HG03060 (cell line): ENCODE results near the gene PIP5K1C.

Experiments used
- ATAC-seq: cut with Tn5 transposase; IDR thresholded peaks from one replicate; pipeline ENCODE4 v1.9.1; 2021; ENCODE audit warnings: low read depth, moderate number of reproducible peaks; ENCODE audit not compliant: unreplicated experiment

PIP5K1C gene

DNA sequence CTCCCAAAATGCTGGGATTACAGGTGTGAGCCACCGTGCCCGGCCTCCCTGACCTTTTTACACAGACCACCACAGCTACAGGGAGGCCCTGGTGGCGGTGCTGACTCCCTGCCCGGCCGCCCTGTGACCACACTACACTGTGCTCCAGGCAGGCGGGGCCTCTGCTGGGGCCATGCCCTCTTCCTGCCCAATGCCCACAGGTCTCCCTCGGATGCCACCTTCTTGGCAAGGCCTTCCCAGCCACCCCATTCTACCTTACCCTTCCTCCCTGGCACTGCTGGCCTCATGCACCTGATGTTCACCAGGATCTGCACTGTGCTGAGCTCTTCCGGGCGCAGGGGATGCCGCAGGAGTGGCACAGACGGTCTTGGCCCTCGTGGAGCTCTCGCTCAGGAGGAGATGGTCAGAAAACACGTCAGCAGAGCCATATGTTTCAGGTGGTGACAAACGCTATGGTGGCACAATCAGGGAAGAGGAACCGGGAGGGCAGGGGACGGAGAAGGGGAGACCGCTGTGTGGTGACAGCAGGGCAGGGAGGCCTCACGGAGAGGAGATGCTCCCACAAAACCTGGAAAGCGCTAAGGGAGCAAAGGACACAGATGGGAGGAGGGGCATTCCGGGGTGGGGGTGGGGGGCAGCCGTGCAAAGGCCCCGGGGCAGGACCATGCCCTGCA is 4.1 kb downstream of the PIP5K1C start:
- ATAC-seq: no peak

DNA sequence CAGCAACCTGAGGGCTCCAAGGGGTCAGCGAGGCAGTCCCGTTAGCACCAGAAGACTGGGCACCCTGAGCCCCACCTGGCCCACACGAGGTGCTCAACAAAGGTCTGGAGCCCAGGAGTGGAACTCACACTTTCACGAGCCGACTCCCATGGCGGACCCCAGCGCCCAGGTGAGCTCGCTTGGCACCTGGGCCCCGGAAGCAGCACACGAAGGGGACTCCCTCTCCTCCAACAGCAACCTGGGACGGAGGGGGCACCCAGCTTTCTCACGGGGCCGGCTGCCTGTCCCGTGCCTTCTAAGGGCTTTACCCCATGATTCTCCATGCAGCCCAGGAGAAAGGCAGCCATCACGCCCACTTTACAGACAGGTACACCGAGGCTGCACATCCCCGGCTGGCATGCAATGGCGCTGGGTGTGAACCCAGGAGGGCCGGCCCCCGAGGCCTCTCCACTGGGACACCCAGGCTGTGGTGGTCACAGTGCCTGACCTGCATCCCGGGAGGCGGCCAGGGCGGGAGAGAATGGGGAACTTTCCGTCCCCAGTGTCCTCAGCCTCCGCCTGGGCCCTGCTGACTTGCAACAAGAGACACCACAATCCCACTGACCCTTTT is 5.0 kb downstream of the PIP5K1C start:
- ATAC-seq: no peak

DNA sequence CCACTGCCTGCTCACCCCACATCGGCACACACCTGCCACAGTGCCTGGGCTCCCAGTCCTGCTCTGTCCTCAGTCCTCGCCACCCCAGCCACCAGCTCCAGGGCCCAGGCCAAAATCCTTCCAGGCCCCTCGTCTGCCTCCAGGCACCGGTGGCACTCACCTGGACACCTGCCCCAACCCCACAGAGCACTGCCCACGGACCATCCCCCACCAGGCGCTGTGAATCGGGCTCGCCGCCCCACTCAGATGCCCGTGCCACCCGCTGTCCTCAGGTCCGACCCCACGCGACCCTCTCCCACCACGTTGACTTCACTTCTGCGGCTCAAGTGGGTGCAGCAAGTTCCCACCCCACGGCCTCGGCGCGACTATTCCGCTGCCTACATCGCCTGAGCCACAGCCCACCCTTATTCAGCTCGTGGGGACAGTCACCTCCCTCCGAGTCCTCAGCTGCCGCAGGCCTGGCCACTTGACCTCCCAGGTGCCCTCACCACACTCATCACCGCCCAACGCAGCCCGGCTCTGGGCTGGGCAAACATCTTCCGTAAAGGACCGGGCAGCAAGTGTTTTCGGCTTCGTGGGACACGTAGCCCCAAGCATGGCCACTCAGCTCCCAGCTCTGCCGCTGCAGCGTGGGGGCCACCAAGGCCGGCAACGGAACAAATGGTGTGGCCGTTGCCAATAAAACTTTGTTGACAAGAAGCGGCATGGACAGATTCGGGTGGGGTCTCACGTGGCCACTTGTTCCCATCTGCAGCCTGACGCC is 5.7 kb downstream of the PIP5K1C start:
- ATAC-seq: no peak

DNA sequence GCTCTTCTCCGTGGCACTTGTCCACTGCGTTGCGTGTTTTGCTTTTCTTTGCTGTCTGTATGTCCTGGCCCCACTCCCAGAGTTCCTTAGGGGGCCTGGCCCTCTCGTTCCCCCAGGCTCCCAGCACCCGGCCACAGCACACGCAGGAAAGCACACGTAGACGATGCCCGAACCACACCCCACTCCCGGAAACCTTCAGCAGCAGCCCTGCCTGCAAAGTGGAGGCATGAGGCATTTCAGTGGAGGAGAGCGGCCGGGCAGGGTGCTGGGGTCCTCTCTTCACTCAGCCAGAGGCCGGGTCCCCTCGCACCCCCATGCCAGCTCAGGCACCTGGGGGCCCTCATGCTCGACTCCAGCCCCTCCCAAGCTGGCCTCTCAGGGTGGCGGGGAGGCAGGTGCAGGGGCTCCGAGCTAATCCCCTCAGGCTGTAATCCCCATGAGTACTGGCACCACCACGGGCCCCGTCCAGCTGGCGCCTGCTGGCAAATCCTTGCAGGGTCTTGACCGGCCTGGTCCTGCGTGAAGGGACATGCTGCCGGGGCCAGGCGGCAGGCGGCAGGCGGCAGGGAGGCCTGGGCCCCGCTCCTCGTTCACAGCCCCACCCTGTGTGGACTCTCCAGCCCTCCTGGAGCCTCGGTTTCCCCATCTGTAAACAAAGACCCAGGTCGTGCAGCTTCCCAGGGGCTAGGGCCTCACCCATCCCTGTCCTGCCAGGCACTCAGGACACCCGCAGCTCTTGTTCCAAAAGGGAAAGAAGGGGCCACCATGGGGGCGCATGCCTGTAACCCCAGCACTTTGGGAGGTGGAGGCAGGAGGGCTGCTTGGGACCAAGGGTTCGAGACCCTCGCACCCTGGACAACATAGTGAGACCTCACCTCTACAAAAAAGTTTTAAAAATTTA is 7.0 kb downstream of the PIP5K1C start:
- no peak for ATAC-seq

DNA sequence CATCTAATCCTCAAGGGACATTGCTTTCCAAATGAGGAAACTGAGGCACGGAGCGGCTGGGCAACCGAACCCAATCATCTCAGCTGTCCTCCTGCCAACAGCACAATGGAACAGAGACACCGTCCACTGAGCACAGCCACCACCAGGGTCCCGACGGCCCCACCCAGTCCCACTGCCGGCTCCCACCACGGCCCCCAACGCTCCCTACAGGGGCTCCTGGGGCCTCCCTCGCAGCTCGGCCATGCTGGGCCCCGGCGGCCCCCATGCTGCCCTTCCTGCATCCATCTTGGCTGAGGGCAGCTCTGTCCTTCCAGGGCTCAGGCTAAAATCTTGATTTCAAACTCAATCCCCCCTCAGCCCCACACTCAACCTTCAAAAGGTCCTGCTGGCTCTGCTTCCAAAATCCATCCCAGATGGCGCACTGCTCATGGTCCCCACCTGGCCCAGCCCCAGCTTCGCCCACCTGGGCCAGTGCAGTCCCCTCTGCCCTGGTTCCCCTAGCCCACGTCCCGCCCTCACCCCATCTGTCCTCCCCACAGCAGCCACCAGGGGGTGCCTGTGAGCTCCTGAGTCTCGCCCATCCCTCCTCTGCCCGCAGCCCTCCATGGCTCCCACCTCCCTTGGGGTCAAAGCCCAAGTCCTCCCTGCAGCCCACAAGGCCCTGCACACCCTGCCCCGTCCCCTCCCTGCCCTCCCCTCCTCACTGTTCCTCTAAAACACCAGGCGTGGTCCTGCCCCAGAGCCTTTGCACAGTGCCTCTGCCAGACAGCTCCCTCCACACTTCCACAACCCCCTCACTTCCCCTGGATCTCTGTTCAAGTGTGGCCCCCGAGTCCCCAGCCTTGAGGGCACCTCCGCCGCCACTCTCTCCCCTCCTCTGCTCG is 7.9 kb downstream of the PIP5K1C start:
- no peak for ATAC-seq

DNA sequence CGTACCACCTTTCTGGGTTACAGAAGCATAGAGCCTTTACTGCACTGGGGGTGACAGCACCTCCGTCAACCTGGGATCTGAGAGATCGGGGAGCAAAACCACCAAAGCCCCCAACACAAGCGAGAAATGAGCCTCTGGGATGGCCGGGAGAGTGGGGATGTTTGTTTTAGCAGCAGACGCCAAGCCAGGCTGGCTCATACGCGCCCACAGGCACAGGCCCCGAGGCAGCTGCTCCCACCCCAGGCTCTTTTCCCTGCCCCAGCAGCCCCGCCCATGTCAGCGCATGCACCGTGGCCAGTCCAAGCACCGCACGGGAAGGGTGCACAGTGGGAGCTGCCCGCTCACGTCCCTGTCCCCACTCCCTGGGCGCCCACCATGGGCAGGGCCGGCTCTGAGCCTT is 8.5 kb downstream of the PIP5K1C start:
- no peak for ATAC-seq

DNA sequence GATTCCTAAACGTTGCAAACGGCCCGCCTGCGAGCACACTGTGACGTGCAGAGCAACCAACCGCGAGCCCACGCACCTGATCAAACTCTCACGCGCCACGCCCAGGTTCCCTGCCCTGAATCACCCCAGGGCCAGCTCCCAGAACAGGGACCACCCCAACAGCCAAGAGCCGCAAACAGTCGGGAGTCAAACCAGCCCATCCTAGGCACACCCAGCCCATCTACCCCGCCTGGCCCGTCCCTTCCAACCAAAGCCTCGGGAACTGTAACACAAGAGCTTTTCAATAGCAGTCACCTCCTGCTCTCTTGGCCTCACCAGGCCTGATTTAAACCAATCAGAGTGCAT is 8.9 kb downstream of the PIP5K1C start:
- no peak for ATAC-seq

DNA sequence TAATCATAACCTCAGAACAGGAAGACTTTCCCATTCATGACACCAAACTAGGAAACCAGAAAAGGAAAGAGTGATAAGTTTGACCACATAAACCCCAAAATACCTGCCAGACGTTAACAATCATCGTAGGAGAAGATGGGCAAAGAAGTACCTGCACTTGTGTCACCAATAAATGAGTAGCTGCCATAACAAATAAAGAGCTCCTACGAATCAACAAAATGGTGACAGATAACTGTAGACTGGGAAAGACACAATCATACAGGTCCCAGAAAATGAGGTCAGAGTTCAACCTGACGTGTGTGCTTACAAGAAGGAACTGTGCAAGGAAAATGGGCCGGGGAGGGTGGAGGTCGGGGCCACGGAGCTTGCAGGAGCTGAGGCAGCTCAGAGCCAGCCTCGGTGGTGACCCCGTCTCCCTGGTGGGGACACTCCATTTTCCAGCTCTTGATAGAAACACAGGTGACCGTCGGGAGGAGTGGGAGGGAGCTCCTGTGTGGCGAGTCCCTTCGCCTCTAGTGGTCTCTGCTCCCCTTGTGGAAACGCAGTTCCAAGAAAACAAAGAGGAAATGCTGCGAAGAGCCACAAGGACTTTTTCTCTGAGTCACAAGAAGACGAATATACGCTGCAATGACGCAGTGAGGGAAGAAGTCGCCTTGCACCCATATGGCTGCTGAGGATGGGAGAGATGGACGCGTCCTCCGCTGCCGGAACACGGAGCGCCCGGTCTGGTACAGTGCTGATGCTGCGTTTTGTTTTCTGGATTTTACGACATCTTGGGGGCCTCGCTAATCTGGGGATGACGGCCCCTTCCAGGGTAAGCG is 9.5 kb downstream of the PIP5K1C start:
- no peak for ATAC-seq

DNA sequence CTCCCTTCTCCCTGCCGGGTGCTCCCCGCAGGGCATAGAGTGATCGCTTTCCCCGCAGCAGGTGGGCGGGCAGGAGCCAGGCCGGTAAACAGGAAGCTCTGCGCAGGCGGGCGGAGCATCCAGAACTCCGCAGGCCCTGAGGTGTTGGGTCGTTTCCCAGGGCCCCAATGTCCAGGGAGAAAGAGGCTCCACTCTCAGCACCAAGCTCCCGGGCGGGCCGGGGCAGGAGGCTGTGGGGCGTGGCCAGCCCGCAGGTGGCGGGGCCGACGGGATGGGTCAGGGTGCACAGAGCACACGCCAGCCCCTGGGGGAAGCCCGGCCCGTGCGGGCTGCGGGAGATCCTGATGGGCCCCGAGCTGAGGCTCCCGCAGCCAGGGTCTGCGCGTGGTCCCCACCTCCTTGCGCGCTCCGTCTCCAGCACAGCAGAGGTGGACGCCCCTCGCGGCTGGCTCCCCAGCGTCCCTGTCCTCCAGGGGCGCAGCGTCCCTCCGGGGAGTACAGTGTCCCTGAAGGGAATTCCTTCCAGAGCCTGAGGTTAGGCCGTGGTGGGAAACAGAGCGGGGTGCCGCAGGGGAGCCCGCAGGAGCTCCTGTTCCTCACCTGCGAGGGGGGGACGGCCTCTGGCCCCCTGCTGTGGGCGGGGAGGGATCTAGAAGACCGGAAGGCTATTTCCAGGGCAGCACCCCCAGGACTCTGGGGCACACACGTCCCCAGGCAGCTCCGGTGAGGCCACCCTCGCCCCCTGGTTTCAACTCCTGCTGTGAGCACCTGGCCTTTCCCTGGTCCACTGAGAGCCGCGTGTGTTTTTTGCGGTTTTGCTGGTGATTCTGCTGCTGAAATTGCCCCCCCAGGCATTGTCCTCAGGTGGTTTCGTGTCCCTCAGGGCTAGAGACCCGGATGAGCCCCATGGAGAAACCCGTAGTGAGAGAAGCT is 12.2 kb downstream of the PIP5K1C start:
- no peak for ATAC-seq

DNA sequence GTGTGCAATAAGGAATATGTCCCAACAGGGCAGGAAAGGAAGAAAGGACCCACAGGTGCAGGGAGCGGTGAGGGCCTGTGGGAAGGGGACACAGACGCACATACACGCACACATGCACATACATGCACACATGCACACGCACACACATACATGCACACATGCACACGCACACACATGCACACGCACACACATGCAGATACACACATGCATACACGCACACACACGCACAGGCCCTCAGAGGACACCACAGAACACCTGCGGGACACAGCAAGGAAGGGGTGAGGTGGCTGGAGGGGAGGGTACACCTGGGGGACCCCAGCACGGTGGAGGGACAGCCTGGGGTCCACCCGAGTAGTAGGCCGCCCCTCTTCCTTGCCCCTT is 12.9 kb downstream of the PIP5K1C start:
- ATAC-seq: no peak

DNA sequence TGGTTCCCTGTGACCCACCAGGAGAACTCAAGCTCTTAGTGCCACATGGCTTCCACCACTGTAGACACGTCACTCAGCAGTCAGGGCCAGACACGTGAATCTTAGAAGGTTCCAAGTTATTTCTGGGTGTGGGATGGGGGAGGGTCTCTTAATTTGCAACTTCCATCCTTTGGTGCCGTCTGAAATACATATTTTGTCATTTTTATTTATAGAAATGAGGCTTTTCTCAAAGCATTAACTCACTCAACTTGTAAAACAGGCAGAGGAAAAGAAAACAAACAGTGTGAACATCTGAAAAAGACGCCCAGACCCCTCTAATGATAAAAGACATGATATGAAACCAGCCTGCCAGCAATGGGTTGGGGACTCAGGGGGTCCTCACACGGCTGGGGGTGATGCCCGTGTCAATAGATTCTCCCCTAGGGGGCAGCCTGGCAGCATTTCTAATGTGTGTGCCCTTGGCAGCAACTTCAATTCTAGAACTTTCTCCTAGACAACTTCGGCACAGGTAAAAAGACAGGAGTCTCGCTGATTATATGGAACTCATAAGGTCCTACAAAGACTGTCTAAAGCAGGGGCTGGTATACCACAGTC is 15.4 kb downstream of the PIP5K1C start:
- no peak for ATAC-seq

DNA sequence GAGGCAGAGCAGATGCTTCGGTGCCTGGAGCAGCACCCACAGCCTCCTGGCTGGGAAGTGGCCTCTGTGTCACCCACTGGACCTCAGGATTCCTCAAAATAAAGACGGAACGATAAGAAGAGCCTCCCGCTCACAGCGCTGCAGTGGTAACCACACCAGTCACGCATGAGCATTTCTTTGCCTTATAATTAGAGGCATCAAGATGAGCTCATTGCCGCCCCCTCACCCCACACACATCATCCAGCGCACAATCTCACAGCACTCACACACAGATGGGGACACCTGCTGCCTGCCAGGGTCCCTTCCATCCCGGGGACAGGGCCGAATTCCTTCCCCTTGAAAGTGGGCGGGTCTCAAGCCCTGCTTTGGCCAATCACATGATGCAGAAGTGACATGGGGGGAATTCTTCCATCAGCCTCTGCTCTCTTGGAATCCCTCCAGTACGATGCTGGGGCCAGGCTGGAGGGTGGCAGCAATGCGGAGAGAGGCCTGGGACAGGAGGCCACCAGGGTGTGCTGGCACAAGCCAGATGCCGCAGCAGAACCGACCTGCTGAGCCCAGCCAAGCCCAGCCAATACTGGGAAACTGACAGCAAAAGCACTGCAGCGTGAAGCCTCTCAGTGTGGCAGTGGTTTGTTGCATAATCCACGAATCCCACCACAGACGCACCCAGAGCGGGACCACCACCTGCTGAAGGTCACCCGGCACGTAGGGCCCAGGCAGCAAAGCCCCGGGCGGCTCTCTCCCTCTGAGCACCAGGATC is 16.0 kb downstream of the PIP5K1C start:
- no peak for ATAC-seq

DNA sequence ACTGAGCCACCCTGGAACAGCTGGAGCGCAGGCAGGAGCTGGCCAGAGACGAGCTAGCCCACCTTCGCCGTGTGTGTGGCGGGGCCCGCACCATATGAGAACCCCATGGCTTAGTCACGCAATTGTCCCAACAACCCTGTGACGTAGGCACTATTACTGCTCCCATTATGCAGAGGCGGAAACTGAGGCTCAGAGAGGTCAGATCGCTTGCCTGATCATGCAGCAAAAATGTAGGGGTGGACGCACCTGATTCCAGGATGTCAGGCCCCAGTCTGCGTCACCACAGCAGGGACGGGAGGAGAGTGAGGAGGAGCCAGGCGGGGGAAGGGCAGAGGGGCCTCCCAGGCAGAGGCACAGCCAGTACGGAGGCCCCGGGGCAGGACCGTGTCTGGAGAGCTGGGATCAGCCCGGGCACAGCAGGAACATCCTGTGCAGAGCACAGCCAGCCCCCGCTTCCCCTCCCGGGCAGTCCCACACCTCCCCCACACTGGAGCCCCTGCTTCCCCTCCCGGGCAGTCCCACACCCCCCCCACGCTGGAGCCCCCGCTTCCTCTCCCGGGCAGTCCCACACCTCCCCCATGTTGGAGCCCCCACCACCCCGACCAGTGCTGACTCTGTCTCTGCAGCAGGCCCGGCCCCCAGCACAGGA is 16.7 kb downstream of the PIP5K1C start:
- ATAC-seq: no peak

DNA sequence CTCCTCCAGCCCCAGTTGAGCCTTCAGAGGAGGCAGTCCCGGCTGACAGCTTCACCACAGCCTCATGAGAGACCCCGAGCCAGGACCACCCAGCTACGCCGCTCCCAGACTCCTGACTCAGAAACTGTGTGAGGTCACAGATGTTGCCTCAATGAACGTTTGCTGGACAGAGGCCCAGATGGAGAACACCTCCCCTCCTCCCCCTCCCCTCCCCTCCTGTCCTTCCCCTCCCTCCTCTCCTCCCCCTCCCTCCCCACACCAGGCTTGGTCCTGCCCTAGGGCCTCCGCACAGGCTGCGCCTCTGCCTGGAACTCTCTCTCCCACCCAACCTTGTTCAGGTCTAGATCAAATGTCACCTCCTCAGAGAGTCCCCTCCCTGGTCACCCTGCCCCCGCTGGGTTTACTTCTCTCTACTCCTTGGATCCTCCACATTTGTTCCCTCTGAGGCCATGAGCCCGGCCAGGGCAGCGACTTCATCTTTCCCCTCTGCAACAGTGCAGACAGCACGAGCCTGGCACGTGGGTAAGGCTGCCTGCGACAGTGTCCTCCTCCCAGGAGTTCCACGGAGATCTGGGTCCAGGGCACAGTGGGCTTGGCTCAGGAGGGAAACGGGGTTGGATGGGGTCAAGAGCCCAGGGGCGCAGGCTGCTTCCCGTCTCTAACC is 17.4 kb downstream of the PIP5K1C start:
- no peak for ATAC-seq

DNA sequence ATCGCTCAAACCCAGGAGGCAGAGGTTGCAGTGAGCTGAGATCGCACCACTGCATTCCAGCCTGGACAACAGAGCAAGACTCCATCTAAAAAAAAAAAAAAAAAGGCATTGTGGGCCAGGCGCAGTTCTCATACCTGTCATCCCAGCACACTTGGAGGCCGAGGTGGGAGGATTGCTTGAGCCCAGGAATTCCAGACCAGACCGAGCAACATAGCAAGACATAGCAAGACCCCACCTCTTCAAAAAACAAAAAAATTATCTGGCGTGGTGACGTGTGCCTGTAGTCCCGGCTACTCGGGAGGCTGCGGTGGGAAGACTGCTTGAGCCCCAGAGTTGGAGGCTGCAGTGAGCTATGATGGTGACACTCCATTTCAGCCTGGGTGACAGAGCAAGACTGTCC is 18.0 kb downstream of the PIP5K1C start:
- no peak for ATAC-seq

DNA sequence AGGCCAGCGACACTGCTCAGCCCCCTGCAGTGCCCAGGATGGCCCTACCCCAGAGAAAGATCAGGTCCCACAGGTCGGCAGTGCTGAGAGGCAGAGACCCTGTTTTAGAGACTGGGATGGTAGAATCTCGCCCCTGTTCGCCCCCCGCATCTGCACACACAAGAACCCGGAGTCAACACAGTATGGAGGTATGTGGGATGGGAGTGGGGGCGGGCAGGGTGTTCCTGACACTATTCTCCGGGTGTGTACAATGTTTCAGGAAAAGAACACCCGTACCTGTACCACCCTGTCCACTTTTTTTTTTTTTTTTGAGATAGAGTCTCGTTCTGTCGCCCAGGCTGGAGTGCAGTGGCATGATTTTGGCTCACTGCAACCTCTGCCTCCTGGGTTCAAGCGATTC is 19.3 kb downstream of the PIP5K1C start:
- ATAC-seq: no peak
